ENCODE results near the gene B3GNT7. TPM values are rescaled to one million over a fixed set of nuclear protein-coding genes. Genes with fewer than 3 reads are reported as not detected.
A peak's percentile ranks its signal among the peaks of the same experiment; 100 is the strongest.

B3GNT7 gene
- total RNA-seq, 4 donors from 2014 or later: 2.6 to 3.3 (median 3.0) TPM

DNA sequence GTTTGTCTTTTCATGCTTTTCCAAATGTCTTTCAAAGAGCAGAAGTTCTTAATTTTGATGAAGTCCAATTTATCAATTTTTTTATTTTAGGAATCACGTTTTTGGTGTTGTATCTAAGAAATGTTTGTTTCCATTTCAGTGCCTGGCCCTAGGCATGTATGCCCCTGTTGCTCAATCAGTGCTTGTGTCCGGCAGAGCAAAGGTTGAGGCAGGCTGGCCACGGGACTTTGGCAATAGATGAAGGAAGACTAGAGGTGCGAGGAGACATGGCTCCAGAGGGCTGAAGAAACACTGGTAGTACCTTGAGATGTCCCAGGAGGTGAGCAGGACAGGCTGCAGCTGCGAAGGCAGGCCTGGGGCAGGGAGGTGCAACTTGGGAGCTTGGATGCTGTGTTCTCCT lies 10.1 kb upstream of the B3GNT7 start:
- H3K9me3 ChIP-seq: peaks cover 0 to 15% (median 0%) of the 10 kb centered on the region in 4 donors
- TF ChIP-seq EP300 (IDR thresholded peaks at IDR 0.05) (no peak), POLR2A (IDR thresholded peaks at IDR 0.05) (no peak)
- TF ChIP-seq, protein P1, sequence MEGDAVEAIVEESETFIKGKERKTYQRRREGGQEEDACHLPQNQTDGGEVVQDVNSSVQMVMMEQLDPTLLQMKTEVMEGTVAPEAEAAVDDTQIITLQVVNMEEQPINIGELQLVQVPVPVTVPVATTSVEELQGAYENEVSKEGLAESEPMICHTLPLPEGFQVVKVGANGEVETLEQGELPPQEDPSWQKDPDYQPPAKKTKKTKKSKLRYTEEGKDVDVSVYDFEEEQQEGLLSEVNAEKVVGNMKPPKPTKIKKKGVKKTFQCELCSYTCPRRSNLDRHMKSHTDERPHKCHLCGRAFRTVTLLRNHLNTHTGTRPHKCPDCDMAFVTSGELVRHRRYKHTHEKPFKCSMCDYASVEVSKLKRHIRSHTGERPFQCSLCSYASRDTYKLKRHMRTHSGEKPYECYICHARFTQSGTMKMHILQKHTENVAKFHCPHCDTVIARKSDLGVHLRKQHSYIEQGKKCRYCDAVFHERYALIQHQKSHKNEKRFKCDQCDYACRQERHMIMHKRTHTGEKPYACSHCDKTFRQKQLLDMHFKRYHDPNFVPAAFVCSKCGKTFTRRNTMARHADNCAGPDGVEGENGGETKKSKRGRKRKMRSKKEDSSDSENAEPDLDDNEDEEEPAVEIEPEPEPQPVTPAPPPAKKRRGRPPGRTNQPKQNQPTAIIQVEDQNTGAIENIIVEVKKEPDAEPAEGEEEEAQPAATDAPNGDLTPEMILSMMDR (IDR thresholded peaks at IDR 0.05): no peak
- H3K36me3 ChIP-seq: peaks cover 0 to 8% (median 0%) of the 10 kb centered on the region in 3 donors
- peaks cover 0 to 16% (median 8%) of the 10 kb centered on the region in 4 donors for H3K4me1 ChIP-seq
- H3K4me3 ChIP-seq: no peak overlapping the region
- H3K27me3 ChIP-seq: no peaks in the 10 kb centered on the region
- H3K27ac ChIP-seq: no peak overlapping the region
- 90 to 93% methylated on average over 5 of the region's 5 CpGs for WGBS, 2 donors
- no peak for DNase-seq (ENCODE audit: low spot score in 2 of 2)

DNA sequence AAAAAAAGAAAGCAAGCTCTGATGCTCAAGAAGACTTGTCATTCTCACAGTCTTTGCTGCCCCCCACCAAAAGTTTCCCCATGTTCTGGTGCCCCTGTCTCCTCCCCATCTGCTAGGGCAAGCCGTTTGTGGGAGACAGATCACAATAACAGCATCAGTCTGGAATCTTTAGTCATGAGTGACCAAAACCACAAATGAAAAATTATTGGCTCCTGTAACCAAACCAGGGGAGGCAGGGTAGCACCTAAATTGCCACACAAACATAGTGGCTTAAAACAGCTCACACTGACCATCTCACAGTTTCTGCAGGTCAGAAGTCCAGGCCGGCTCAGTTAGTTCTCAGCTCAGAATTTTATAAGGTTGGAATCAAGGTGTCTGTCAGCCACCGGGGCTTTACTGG lies 9.1 kb upstream of the B3GNT7 start:
- H3K4me3 ChIP-seq: no peak overlapping the region
- TF ChIP-seq, protein P1 (IDR thresholded peaks at IDR 0.05): no peak
- TF ChIP-seq POLR2A (IDR thresholded peaks at IDR 0.05): no peak
- TF ChIP-seq EP300 (IDR thresholded peaks at IDR 0.05): no peak
- WGBS, 2 donors: 69 to 71% methylated on average over 3 of the region's 3 CpGs

DNA sequence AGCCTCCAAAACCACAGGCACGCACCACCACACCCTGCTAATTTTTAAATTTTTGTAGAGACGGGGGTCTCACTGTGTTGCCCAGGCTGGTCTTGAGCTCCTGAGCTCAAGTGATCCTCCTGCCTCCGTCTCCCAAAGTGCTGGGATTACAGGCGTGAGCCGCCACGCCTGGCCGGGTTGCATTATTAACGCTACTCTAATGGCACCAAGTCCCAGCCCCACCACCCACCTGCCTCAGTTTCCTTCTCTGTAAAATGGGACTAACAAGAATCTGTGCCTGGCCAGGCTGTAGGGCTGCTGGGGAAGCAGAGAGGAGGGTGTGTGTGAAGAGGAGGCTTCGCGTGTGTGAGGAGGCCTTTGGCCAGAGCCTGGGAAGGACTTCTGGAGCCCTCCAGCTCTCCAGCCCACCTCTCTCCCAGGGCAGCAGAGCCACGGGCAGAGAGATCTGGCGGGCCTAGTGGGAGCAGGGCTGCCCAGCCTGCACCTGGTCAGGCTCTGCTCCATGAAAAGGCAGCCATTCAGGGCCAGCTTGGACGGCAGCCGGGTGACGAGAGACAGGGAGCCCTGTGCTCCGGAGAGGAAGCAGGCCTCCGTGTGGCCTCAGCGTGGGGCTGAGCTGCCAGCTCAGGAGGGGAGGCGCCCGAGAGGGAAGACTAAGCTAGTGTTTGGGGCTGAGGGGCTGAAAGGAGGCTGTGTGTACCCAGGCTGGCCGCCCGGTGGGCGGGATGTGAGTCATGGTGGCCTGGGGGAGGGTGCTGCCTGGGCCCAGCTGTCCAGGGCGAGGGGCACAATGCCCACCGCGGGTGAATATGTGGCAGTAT lies 7.4 kb upstream of the B3GNT7 start:
- Histone ChIP-seq H3K4me3 (no peak overlapping the region), H3K36me3 (peaks cover 0 to 8% (median 0%) of the 10 kb centered on the region in 3 donors), H3K27me3 (no peaks in the 10 kb centered on the region), H3K27ac (peak overlapping the region in 3 of 4 donors; percentile 69 to 81 (median 77)), H3K4me1 (peaks cover 0 to 16% (median 8%) of the 10 kb centered on the region in 4 donors), H3K9me3 (peaks cover 0 to 15% (median 0%) of the 10 kb centered on the region in 4 donors)
- TF ChIP-seq, protein P1 (IDR thresholded peaks at IDR 0.05): no peak
- TF ChIP-seq EP300 (IDR thresholded peaks at IDR 0.05): peak in 1 of 2 donors; percentile 32
- no peak for DNase-seq (ENCODE audit: low spot score in 2 of 2)
- 49 to 66% methylated on average over 16 to 24 of the region's 26 CpGs for WGBS, 2 donors

More for the DNA sequence above, 9.1 kb upstream of the B3GNT7 start:
- Histone ChIP-seq H3K27me3 (no peaks in the 10 kb centered on the region), H3K36me3 (peaks cover 0 to 8% (median 0%) of the 10 kb centered on the region in 3 donors), H3K9me3 (peaks cover 0 to 15% (median 0%) of the 10 kb centered on the region in 4 donors), H3K27ac (no peak overlapping the region), H3K4me1 (peaks cover 0 to 16% (median 8%) of the 10 kb centered on the region in 4 donors)
- no peak for DNase-seq (ENCODE audit: low spot score in 2 of 2)

DNA sequence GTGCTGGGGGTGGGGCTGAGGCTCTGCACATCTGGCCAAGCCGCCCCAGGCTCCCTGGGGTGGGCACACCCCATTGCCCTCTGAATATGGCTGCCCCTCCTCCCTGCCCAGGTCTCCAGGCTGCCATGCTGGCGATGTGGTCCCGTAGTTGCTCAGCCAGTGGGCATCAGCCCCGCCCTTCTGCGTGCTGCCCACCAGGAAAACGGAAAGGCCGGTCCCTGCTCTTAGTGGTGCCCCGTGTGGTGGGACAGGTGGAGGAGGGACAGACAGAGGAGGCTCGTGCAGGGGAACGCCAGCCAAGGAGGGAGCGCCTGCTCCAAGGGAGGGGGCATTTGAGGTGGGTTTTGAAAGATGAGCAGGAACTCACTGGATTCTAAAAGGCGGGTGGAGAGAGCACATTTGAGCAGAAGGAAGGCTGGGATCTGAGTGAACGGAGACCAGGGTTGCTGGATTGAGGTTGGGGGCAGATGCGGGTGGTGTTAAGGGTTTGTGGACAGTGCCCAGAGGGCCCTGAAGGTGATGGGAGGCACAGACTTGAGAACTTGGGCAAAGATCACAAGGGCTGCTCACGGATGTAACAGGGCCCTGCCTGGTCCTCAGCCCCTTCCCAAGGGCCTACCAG lies 6.7 kb upstream of the B3GNT7 start:
- DNase-seq (ENCODE audit: low spot score in 2 of 2): no peak
- Histone ChIP-seq H3K36me3 (peaks cover 0 to 8% (median 0%) of the 10 kb centered on the region in 3 donors), H3K27me3 (peaks cover 0 to 2% of the 10 kb centered on the region in 2 donors), H3K27ac (peak overlapping the region in 2 of 4 donors; percentile 77 to 81), H3K9me3 (peaks cover 0 to 15% (median 0%) of the 10 kb centered on the region in 4 donors), H3K4me1 (peaks cover 0 to 16% (median 8%) of the 10 kb centered on the region in 4 donors), H3K4me3 (no peak overlapping the region)
- WGBS, 2 donors: 80 to 81% methylated on average over 11 to 15 of the region's 15 CpGs
- TF ChIP-seq EP300 (IDR thresholded peaks at IDR 0.05): no peak
- TF ChIP-seq, protein P1 (IDR thresholded peaks at IDR 0.05): no peak
- TF ChIP-seq POLR2A (IDR thresholded peaks at IDR 0.05): no peak

DNA sequence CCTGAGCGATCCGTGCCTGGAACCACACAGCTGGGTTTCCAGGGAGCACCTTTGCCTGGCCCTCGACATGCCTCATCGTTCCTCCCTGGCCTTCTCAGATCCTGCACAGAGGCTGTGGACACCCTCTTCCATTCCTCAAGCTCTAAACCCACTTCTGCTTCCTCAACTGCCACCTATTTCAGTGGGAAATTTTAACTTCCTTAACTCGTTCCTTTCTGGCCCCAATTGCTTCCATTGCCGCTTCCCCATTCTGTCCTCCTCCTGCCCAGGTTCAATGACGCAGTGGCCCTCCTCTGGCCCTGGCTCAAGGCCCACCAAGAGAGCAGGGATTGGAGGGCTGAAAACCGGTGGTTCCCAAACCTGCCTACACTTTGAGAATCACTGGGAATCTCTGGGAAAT lies 4.8 kb upstream of the B3GNT7 start:
- H3K9me3 ChIP-seq: no peaks in the 10 kb centered on the region
- 75 to 80% methylated on average over 8 of the region's 8 CpGs for WGBS, 2 donors

More for the DNA sequence above, 4.8 kb upstream of the B3GNT7 start:
- Histone ChIP-seq H3K4me3 (no peak overlapping the region), H3K27ac (no peak overlapping the region), H3K27me3 (peaks cover 0 to 18% of the 10 kb centered on the region in 2 donors), H3K4me1 (peaks cover 0 to 23% (median 11%) of the 10 kb centered on the region in 4 donors), H3K36me3 (peaks cover 0 to 5% (median 0%) of the 10 kb centered on the region in 3 donors)
- DNase-seq (ENCODE audit: low spot score in 2 of 2): no peak
- TF ChIP-seq EP300 (IDR thresholded peaks at IDR 0.05) (no peak), POLR2A (IDR thresholded peaks at IDR 0.05) (no peak)
- TF ChIP-seq, protein P1 (IDR thresholded peaks at IDR 0.05): no peak
